Stimulated activated naive CD8-positive, alpha-beta T cell treated with anti-CD3 and anti-CD28 coated beads, Interleukin-15, Interleukin-2, amounts not matched to agents 100 U/mL and 50 U/mL, for 24 hours (primary cell): Measurements from ENCODE around the gene VWDE.

Experiments used
- ATAC-seq: fragments of 150-1000 bp; cut with Tn5 transposase; one replicate; pipeline ENCODE4 v1.10.0; 2021
- DNase-seq: peaks from one replicate; pipeline ENCODE4 v3.0.0; 2021

The VWDE gene

DNA sequence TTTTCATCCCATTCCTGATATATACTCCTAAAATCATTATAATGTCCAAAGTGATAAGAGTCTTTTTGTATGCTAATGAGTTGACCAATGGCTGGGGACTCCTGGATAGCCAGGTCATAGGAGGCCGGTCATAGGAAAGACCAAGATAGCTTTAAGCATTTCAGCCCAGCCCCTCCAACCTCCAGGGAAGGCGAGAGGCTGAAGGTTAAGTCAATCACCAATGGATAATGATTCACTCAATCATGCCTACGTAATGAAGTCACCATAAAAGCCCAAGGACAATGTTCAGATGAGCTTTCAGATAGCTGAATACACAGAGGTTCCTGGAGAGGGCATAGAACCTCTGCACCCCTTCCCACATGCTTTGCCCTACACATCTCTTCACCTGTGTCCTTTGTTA, 75.7 kb downstream of the VWDE start:
- no peak for ATAC-seq
- DNase-seq, result no peak

DNA sequence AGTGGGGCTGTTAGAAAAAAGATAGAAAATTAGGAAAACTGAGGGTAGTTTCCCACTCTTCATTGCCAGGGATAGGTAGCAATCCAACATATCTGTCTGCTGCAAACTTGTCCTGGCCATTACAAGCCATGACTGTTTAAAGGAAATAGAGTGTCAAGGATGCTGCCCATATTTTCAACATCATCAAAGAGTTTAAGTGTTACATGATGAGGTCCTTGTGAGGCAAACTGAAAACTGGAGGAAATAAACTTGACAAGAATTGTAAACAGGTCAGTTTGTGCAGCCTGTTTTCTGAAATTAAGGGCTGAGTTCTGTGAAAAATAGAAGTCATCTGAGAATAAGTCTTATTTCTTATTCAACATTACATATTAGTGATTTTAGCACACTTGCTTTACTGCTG, 78.0 kb downstream of the VWDE start:
- DNase-seq (no peak), ATAC-seq (no peak)

DNA sequence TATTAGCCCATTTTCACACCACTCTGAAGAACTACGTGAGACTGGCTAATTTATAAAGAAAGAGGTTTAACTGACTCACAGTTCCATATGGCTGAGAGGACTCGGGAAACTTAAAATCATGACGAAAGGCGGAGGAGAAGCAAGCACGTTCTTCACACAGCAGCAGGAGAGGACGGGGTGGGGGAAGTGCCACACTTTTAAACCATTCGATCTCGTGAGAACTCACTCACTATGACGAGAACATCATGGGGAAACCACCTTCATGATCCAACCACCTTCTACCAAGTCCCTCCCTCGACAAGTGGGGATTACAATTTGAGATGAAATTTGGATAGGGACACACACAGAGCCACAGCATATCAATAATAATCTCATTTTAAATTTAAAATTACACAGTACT, 80.2 kb downstream of the VWDE start:
- ATAC-seq, result no peak
- DNase-seq, result no peak

DNA sequence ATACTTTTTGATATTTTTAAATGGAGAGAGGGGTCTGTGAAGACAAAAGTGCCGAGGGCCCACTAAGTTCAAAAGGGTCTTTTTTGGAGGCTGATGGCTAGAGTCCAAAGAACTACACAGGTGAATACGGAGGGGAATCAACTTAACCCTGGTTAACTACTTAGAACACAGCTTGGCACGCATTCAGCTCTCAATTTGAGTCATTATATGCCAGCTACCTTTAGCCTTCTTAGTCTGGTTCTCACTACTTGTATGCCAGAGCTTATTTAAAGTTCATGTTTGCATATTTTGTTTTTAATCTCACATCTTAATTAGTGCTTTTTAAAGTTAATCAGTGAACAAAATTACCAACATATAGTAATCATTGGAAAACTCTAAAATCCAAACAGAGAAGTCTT, 80.8 kb downstream of the VWDE start:
- ATAC-seq, result no peak

DNA sequence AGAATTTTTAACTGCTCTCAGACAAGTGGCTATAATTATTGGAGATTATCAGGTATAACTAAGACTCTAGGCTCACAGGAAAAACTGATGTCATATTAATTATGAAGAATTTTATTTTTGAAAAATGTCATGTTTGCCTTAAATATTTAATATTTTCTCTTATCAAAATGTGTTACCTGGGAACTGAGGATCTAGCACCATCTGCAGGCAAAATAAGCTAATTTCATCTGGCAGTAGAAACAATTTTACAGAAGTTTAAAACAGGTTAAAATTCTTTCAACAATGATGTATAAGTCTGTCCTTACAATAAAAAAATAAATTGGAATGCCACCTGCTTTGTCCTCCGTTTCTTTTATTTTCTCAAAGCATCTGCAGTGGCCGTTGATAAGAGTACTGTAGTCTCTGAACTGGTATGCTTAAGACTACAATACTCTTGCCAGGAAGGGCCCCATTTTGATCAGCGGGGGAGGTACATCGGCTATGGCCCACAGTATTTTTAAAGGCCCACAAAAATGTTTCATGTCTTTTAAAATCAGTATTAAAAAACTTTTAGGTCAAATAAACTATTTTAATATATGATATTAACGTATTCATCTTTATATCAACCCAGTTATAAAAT, 81.3 kb downstream of the VWDE start:
- DNase-seq, result no peak

More for the DNA sequence above, 80.8 kb downstream of the VWDE start:
- DNase-seq, result no peak

DNA sequence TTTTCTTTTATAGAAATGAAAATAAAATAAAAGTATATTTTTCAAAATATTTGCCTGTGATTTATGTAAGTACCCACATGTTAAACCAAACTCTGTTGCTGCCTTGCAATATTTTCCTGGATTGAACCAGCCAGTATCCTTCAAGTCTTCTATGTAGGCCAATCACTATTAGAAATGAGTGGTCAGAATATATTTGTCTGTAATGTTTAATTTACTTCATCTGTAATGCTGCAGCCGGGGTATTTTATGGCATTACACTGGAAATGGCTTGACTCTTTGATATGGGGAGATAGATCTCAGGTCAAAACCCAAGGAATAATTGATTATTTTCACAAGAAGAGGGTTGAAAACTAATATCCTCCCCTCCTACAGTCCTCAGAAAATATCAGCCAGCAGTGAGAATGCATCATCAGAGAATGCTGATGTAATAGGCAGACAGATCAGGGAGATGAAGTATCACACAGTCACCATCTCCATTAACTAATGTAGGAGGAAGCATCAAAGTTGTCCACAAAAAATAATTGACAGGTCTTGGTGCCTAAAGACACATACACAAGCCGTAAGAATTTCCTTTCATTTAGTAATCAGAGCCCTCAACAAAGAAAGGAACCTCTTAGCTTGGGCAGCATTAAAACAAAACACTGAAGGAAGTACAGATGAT, 82.5 kb downstream of the VWDE start:
- ATAC-seq (no peak), DNase-seq (no peak)

More for the DNA sequence above, 81.3 kb downstream of the VWDE start:
- no peak for ATAC-seq

DNA sequence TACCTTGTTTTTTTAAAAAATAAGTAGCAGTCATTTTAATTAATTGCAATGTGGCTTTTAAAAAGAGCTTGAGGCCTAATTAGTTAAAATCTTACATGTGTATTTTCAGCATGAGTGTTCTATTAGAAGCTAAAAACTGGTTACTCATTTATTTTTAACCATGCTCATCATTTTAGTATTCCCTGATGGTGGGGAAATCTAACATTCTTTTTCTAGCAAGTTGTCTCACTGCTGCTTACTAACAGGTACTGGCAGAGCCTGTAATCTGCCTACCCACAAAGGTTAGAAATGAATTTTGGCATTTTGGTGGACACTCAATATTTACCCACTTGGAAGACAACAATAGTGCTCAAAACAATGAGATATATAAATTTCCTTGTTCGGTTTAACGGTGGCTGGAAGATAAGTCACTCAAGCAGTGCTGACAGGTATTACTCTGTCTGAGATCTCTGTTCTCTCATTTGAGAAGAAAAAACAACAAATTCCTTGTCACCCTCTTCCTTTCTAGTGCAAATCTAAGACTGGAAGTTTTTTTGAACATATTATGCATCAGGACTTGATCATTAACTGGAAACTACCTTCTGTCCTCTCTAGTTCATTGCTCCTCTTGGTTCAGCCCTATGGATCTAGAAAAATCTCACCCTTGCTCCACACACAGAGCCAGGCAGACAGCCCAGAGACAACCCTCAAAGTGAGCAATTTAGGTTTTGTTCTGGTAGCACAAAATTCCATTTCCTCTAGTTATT, 83.3 kb downstream of the VWDE start:
- ATAC-seq (no peak), DNase-seq (no peak)

DNA sequence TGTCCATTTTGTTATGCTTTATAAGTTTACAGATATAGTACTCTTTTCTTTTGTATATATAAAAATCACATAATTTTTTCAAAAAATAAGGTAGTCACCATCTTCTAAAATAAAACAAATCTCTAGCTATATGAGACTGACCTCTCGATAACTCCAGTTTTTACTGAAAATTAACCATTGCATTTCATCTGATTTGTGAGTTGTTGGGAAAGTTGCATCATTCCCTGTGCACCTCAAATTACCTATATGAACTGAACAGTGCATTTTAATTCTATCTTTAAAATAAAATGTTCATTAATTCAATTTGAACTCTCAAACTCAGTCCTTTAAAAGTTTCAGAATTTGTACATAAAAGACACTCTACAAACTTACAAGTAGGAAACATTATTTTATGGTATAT, 86.0 kb downstream of the VWDE start:
- no peak for DNase-seq
- ATAC-seq, result no peak

DNA sequence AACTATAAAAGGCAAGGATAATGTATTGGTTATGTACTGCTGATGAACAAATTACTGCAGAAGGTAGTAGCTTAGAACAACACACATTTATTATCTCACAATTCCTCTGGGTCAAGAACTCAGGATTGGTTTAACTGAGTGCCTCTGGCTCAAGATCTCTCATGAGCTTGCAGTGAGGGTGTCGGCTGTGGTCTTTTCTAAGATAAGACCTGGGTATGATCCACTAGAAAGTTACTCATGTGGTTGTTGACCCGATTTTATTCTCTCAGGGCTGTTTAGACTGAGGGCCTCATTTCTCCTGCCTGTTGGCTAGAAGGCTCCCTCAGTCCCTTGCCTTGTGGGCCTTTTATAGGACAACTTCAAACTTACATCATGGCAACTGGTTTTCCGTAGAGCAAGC, 86.7 kb downstream of the VWDE start:
- DNase-seq (no peak), ATAC-seq (no peak)

DNA sequence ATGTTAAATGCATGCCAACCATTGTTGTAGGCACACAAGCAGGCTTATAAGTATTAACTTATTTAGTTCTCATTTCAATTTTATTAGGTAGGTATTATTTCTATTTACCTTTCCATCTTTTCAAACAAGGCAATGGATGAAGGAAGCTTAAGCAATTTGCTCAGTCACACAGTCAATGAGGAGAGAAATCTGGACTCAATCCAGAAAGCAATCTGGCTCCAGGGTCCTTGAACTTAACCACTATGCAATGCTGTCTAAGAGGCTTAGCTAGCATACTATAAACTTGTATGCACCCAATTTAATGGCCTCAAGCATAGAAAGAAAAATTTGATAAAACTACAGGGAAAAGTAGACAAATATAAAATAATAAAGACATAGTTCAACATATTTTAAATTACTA, 88.6 kb downstream of the VWDE start:
- DNase-seq (no peak), ATAC-seq (no peak)

DNA sequence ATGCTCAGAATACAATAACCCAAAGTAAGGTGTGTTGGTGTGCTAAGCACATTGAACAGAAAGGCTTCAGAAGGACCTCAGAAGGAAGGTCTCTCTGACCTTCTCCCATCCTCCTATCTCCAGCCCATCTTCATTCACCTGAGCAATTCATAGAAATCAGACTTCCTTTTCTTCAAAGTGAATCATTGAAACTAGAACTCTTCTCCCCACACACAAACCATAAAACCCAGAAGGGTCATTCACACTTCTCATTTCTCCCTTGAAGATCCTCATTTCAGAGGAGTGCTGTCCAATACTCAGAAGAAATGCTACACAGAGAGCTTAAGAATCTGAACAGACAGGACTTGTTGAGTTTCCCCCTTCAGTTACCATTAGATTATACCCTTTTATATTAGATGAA, 89.5 kb downstream of the VWDE start:
- ATAC-seq, result peak; percentile 69

DNA sequence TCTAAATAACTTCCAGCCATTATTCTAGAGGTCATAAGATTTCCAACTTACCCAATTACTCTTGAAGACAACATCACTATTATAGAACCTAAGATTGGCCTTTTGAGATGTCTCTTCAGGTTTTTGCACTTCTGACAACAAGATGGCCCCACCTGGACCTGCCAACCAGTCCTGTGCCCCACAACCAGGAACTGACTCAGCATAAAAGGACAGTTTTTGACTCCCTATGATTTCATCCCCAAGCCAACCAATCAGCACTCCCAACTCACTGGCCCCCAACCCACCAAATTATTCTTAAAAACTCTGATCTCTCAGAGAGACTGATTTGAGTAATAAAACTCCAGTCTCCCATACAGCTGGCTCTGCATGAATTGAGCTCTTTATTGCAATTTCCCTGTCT, 98.2 kb downstream of the VWDE start:
- DNase-seq (no peak), ATAC-seq (no peak)

More for the DNA sequence above, 89.5 kb downstream of the VWDE start:
- no peak for DNase-seq

DNA sequence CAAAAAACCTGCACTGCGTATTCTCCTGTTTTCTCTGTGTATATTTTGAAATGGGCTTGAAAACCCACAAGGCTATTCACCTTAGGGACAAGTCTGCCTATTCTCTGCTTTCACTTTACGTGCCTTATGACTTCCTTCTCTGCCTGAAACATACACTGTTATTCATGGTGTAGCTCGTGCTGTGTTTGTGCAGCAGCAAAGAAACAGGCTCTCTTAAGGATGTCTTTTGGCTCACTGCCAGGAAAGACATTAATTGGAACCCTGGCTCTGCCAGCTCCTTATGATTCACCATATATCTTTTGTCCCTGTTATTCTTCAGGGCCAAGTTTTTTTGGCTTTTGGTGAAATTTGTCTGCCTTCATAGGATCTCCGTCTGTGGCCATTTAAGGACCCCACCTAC, 100.2 kb downstream of the VWDE start:
- DNase-seq, result no peak
- no peak for ATAC-seq

DNA sequence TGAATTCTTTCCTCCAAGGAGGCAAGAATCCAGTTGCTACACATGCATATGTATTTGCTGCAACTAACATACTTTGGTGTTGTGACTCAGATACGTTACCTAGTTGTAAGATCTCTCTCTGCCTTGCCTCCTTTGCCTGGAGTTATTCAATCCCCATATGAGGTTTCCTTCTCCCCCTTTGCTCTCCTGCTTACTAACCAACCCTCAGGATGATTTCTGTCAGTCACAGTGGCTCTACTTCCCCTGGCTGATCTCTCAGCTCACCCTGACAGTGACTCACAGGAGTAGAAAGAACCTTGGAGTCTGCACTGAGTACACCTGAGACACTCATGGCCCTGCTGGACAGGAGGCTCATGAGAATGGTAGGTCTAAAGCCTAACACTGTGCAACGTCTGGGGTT, 100.6 kb downstream of the VWDE start:
- no peak for ATAC-seq

DNA sequence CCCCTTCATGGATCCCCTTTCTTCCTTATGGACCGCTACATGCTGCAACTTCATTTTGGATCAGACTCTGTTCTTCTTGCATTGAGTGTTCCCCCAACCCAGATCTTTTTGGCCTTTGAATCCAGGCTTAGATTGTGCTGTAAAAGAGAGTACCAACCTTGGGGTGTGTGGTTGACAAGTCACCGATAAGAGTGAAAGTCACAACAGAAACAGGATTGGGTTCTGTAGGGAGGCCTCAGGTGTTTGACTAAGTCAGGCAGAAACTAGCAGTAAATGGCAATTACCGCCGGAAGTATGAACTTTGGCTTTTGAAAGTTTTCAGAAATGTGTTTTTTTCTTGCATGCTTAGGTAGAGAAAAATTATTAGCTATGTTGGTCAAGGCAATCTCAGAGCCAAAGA, 103.2 kb downstream of the VWDE start:
- DNase-seq, result no peak
- ATAC-seq, result no peak

More for the DNA sequence above, 100.6 kb downstream of the VWDE start:
- no peak for DNase-seq

DNA sequence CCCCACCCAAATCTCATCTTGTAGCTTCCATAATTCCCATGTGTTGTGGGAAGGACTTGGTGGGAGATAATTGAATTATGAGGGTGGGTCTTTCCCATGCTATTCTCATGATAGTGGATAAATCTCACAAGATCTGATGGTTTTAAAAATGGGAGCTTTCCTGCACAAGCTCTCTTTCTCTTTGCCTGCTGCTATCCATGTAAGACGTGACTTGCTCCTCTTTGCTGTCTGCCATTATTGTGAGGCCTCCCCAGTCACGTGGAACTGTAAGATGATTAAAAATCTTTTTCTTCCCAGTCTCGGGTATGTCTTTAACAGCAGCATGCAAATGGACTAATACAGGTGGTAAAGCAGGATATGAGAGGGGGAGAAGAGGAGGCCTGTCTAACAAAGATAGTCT, 104.3 kb downstream of the VWDE start:
- DNase-seq, result no peak
- no peak for ATAC-seq

DNA sequence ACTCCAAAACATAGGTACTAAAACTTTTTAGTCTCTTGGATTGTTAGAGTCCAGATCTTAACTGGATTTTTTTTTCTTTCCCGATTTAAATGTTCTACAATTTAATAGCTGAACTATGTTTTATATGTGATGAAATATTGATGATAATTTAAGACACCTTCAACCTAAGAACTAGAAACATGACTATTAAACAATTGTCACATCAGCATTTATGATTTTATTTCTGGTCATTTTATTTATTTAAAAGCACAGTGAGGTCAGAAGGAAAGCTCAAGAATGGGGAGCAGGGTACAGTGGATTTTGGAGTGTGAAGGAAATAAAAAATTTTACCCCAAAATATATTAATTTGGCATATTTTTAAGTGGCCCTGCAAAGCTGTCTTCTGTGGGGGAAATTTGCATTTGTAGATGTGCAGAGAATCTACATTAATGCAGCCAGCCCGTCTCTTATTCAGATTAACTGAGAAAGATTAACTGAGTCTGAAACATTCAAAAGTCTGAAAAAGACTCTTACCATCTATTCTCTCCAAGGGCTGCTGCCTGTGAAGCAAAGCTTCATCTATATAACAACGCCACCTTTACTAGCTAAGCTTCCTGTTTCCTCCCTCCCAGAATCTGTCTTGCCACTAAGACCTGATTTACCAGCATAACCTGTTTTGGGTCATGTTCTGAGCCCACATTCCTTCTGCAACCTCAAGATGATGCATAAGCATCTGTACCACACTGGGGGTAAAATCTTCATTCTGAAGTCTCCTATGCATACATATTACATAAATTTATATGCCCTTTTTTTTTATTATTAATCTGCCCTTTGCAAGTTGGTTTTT, 106.2 kb downstream of the VWDE start:
- ATAC-seq (no peak), DNase-seq (no peak)

DNA sequence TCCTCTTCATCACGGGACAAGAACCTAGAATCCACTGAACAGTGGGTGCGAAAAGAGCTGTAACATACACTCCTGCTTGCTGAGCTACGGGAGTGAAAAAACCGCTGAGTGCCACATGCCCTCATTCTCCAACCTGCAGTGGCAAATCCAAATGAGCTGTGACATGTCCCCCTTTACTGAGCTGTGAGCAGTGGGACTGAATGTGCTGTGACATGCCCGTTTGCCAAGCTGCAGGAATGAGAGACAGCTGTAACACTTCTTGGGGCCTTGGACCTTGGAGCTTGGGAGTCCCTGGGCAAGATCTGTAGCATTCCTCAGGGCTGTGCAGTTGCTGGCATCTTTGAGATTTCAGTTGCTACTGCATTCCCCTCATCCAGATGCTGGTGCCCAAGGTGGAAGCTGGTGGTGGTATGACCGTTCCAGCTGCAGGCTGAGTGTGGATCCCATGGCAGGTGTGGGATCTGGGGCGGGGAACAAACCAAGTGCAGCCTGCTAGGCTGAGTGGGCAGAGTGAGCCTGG, 107.6 kb downstream of the VWDE start:
- DNase-seq (no peak), ATAC-seq (no peak)

DNA sequence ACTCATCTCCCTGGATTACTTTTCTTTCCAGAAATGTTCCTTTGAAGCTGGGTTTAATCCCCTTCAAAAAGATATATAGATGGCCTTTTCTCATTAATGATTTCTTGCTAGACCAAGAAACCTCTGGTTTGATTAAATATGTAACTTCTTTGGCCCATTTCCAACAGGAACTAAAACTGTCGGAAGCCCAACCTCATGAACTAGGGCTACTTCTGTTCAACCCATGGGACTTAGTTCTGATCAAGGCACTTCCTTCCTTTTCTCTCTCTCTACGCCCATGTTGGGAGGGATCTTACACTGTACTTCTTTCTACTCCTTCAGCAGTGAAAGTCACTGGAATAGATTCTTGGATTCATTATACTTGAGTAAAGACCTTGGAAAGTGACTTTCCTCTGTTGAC, 109.0 kb downstream of the VWDE start:
- DNase-seq (no peak), ATAC-seq (no peak)

DNA sequence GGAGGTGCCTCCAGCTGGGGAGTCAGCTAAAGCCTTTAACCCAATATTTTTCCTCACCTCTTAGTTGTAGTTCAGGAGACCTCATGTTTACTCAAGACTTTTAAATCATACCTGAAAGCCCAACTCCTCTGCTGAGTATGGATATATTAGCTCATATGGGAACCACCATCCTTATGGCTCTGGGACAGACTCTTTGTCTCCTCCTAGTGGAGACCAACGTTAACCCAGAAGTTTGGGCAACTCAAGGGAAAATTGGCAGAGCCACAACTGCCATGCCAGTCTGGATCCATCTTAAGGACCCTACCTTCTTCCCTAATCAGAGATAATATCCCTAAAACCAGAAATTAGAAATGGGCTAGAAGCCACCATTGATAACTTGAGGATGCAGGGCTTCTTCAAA, 111.8 kb downstream of the VWDE start:
- DNase-seq, result no peak
- no peak for ATAC-seq

DNA sequence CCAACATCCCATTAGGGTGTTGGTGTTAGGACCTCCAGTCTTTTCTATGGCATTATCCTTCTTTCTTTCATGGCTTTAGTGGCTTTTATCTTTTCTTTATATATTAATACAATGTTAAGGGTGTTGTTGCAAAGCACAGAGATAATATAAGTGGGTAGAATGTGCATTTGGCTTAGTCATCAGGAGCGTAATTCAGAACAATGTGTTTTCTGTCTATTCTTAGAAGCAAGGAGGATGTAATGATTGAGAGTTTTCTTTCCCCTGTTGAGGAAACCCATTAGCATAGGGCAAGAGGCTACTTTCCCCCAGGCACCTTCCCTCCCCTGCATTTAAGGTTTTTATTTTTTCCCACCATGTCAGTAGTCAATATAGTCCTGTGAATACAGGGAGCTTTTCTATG, 112.9 kb downstream of the VWDE start:
- no peak for ATAC-seq

DNA sequence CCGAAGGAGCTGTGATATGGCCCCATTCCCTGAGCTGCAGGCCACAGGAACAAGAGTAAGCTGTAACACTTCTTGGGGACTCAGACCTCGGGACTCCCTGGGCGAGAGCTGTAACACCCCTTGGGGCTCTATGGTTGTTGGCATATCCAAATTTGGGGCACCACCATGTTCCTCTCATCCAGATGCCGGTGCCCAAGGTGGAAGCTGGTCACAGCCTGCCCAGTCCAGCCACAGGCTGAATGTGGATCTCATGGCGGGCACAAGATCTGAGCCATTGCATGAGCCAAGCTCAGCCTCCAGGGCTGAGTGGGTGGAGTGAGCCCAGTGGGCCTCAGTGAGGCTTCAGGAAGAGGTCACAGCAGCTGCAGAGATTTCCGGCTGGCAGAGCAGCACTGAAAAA, 113.7 kb downstream of the VWDE start:
- ATAC-seq (no peak), DNase-seq (no peak)

More for the DNA sequence above, 112.9 kb downstream of the VWDE start:
- DNase-seq, result no peak

DNA sequence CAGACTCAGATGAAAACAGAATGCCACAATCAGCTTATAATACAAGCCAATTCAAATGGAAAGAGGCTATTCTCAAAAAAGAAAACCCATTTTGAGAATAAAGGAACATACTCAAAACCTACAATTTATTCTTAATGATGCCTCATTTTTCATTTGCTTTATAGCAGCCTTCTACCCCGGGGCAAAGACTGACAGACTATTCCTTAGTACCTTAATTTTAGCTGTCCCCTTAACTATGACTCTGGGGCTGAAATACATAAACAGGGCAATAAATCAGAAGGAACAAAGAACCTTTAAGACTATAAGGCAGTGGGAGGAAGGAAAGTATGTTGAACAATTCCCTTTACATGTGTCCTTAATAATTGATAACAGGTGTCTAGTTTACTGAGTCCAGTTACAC, 115.8 kb downstream of the VWDE start:
- ATAC-seq (no peak), DNase-seq (no peak)
